GM23248 (cell line): ENCODE data around the gene WWOX. TPM values are rescaled to one million over a fixed set of nuclear protein-coding genes. Genes with fewer than 3 reads are reported as not detected.

Experiments used
- DNase-seq: peaks from one replicate; pipeline ENCODE4 v3.0.0-alpha.2; 2015
- H2AFZ ChIP-seq: fragments of 200-600 bp; sonication (generic); 2 replicates; pipeline ENCODE4 v1.6.1; 2016; ENCODE audit warnings: antibody characterized with exemption
- H3F3A ChIP-seq: fragments of 200-600 bp; sonication (generic); 2 replicates; pipeline ENCODE4 v1.6.1; 2016; ENCODE audit warnings: mild to moderate bottlenecking, antibody characterized with exemption, mixed run types; ENCODE audit not compliant: insufficient read depth
- H3K27ac ChIP-seq: fragments of 200-600 bp; sonication (generic); 2 replicates; pipeline ENCODE4 v1.5.1; 2016; ENCODE audit warnings: mild to moderate bottlenecking
- H3K27me3 ChIP-seq: fragments of 200-600 bp; sonication (generic); replicated peaks from 2 replicates; pipeline ENCODE4 v1.6.1; 2016; ENCODE audit warnings: mild to moderate bottlenecking; ENCODE audit not compliant: insufficient read depth
- H3K36me3 ChIP-seq: fragments of 200-600 bp; sonication (generic); 2 replicates; pipeline ENCODE4 v1.6.1; 2016; ENCODE audit warnings: low read depth, mild to moderate bottlenecking
- H3K4me1 ChIP-seq: fragments of 200-600 bp; sonication (generic); 2 replicates; pipeline ENCODE4 v1.6.1; 2016; ENCODE audit warnings: mild to moderate bottlenecking; ENCODE audit not compliant: insufficient read depth
- H3K4me2 ChIP-seq: fragments of 200-600 bp; sonication (generic); one replicate; pipeline ENCODE4 v1.6.1; 2016; ENCODE audit warnings: mild to moderate bottlenecking; ENCODE audit not compliant: unreplicated experiment
- H3K4me3 ChIP-seq: fragments of 200-600 bp; sonication (generic); 2 replicates; pipeline ENCODE4 v1.5.1; 2016; ENCODE audit warnings: mild to moderate bottlenecking
- H3K79me2 ChIP-seq: fragments of 200-600 bp; sonication (generic); 2 replicates; pipeline ENCODE4 v1.6.1; 2016; ENCODE audit warnings: mild to moderate bottlenecking; ENCODE audit not compliant: insufficient read depth
- H3K9ac ChIP-seq: fragments of 200-600 bp; sonication (generic); 2 replicates; pipeline ENCODE4 v1.6.1; 2016; ENCODE audit warnings: mild to moderate bottlenecking
- H3K9me2 ChIP-seq: fragments of 200-600 bp; sonication (generic); 2 replicates; pipeline ENCODE4 v1.6.1; 2016; ENCODE audit warnings: mixed run types, mild to moderate bottlenecking, moderate library complexity; ENCODE audit not compliant: insufficient read depth
- H3K9me3 ChIP-seq: fragments of 200-600 bp; sonication (generic); one replicate; pipeline ENCODE4 v1.6.1; 2017; ENCODE audit warnings: low read depth
- H4K20me1 ChIP-seq: fragments of 200-600 bp; sonication (generic); 2 replicates; pipeline ENCODE4 v1.6.0; 2016; ENCODE audit not compliant: insufficient read depth
- EZH2 ChIP-seq: fragments of 200-600 bp; sonication (generic); IDR thresholded peaks from 2 replicates; pipeline ENCODE4 v1.6.1; 2018; ENCODE audit warnings: antibody characterized with exemption, mild to moderate bottlenecking; ENCODE audit not compliant: insufficient read depth, poor library complexity, severe bottlenecking
- EZH2phosphoT487 ChIP-seq: fragments of 200-600 bp; sonication (generic); IDR thresholded peaks from 2 replicates; pipeline ENCODE4 v1.6.1; 2018; ENCODE audit warnings: antibody characterized with exemption, moderate library complexity, mild to moderate bottlenecking, low read depth; ENCODE audit not compliant: insufficient read depth
- WGBS, 2 experiments: methylation state at CpG; one replicate each; pipeline ENCODE4 v1.1.6; 2015 to 2017; ENCODE audit warnings: low lambda C conversion rate in 2 of 2, low coverage in 1 of 2; ENCODE audit errors: missing lambda C conversion rate in 2 of 2; 5-methylcytosine and 5-hydroxymethylcytosine counted together
- in situ Hi-C: fragments of 300-500 bp; cut with MboI; formaldehyde crosslinking; loops from 2 replicates; pipeline ENCODE4 v1.15.0; 2020
- polyA plus RNA-seq: library from polyadenylated mRNA; unstranded; fragments of >200 nt; fragmentation: Nextera tagmentation; extraction: Ambion mirVana; gene quantifications from 2 replicates; pipeline ENCODE4 v1.2.1, GENCODE V29; 2016
- total RNA-seq: library from RNA; depleted of rRNA; stranded (reverse); fragments of >200 nt; shearing (Covaris generic); gene quantifications from 2 replicates; pipeline ENCODE4 v1.2.3, GENCODE V29; 2014

The WWOX gene
- total and polyA plus RNA-seq, 2 experiments from 2014 or later = 4.5 to 6.6 TPM

DNA sequence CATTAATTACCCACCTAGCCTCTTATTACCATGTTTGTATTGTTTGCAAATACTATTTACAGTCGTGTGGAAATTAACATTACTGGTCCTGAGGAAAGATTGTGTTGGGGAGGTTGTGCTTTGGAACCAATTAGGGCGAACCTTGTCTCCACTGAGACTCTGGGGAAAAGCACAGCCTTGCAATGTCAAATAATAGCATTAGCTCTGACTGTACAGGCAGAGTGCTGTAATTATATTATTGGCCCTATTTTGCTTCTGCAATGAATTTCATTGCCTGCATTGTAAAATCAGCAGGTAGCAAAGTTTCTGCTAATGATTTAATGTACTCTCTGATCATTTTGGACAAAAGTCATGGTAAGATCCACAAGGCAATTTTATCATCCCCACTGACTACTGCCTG lies 97.0 kb downstream of the WWOX start:
- no peaks in the 10 kb centered on the region for H3K9me3 ChIP-seq
- H3K79me2 ChIP-seq = no peaks in the 10 kb centered on the region
- H3K9ac ChIP-seq = no peak overlapping the region
- H3K4me1 ChIP-seq = no peaks in the 10 kb centered on the region
- TF ChIP-seq EZH2 = no peak
- TF ChIP-seq EZH2phosphoT487 = no peak
- no peaks in the 10 kb centered on the region for H4K20me1 ChIP-seq
- in situ Hi-C loops = no loop called here
- H3K4me2 ChIP-seq = no peak overlapping the region
- 34 to 45% methylated on average over 2 of the region's 2 CpGs for WGBS, 2 experiments
- DNase-seq = no peak
- H3F3A ChIP-seq = no peaks in the 10 kb centered on the region
- H2AFZ ChIP-seq = no peak overlapping the region
- no peak overlapping the region for H3K27ac ChIP-seq
- no peaks in the 10 kb centered on the region for H3K36me3 ChIP-seq
- H3K4me3 ChIP-seq = no peak overlapping the region
- H3K27me3 ChIP-seq = no peaks in the 10 kb centered on the region
- no peaks in the 10 kb centered on the region for H3K9me2 ChIP-seq

DNA sequence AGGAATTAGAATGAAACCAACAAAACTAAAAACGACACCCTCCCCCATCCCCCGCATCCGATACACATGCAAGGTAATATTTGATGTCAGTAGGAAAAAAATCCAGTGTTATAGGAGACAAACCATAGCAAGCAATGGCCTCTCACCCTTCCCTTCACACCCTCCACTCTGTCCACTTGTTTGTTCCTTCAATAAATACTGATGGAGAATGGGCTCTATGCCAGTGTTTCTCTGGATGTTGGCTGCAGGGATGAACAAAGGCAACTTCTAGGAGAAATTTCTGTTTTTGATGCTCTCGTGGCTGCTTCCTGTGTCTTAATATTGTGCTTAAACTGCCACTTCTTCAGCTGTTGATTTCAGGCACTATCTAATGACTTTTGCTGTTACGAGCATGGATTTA lies 98.8 kb downstream of the WWOX start:
- no peak overlapping the region for H2AFZ ChIP-seq
- no peak overlapping the region for H3K9ac ChIP-seq
- 62 to 76% methylated on average over 5 of the region's 5 CpGs for WGBS, 2 experiments
- no peak overlapping the region for H3K4me2 ChIP-seq
- no peaks in the 10 kb centered on the region for H4K20me1 ChIP-seq
- no peaks in the 10 kb centered on the region for H3K9me3 ChIP-seq
- no peaks in the 10 kb centered on the region for H3K27me3 ChIP-seq
- H3K4me1 ChIP-seq = no peaks in the 10 kb centered on the region
- H3K9me2 ChIP-seq = no peaks in the 10 kb centered on the region
- in situ Hi-C loops = no loop called here
- H3K79me2 ChIP-seq = no peaks in the 10 kb centered on the region
- no peak overlapping the region for H3K27ac ChIP-seq
- no peak for TF ChIP-seq EZH2phosphoT487
- no peak for TF ChIP-seq EZH2
- H3F3A ChIP-seq = no peaks in the 10 kb centered on the region
- no peak overlapping the region for H3K4me3 ChIP-seq
- no peaks in the 10 kb centered on the region for H3K36me3 ChIP-seq
- no peak for DNase-seq

GRCh38 chr16:78199325-78200022 lies 100.0 kb downstream of the WWOX start:
- no peak for DNase-seq
- H3F3A ChIP-seq = no peaks in the 10 kb centered on the region
- no peaks in the 10 kb centered on the region for H3K27me3 ChIP-seq
- no peaks in the 10 kb centered on the region for H3K79me2 ChIP-seq
- TF ChIP-seq EZH2 (no peak), EZH2phosphoT487 (no peak)
- no peak overlapping the region for H3K27ac ChIP-seq
- in situ Hi-C loops = no loop called here
- no peak overlapping the region for H3K9ac ChIP-seq
- H4K20me1 ChIP-seq = no peaks in the 10 kb centered on the region
- H3K9me3 ChIP-seq = no peaks in the 10 kb centered on the region
- H3K4me2 ChIP-seq = no peak overlapping the region
- no peaks in the 10 kb centered on the region for H3K36me3 ChIP-seq
- WGBS, 2 experiments = 67 to 69% methylated on average over 7 of the region's 7 CpGs
- H3K4me1 ChIP-seq = no peaks in the 10 kb centered on the region
- no peaks in the 10 kb centered on the region for H3K9me2 ChIP-seq
- H2AFZ ChIP-seq = no peak overlapping the region
- H3K4me3 ChIP-seq = no peak overlapping the region

DNA sequence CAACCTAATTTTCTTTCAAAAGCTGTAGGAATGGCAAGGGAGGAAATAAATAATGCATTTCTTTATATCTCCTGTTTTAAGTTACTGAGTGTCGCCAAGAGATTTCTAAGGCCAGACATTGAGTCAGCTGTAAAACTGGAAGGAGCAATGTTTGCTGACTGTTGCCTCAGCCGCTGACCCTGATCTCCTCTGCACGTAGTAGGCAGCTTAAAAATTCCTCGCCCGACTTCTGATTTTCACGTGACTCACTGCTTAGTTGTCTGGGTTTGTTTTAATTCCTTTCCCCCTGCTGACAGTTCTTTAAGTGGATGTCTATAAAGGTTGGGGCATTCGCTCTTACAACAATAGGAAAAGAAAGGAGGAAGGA lies 100.6 kb downstream of the WWOX start:
- DNase-seq = no peak
- Histone ChIP-seq H3K9ac (no peak overlapping the region), H3K9me3 (no peaks in the 10 kb centered on the region), H3K79me2 (no peaks in the 10 kb centered on the region), H3K4me2 (no peak overlapping the region), H3K27ac (no peak overlapping the region), H3K4me1 (no peaks in the 10 kb centered on the region), H3F3A (no peaks in the 10 kb centered on the region), H3K27me3 (no peaks in the 10 kb centered on the region), H3K36me3 (no peaks in the 10 kb centered on the region), H3K4me3 (no peak overlapping the region), H2AFZ (no peak overlapping the region), H4K20me1 (no peaks in the 10 kb centered on the region), H3K9me2 (no peaks in the 10 kb centered on the region)
- TF ChIP-seq EZH2 (no peak), EZH2phosphoT487 (no peak)
- WGBS, 2 experiments = 81 to 86% methylated on average over 7 of the region's 7 CpGs
- in situ Hi-C loops = no loop called here

DNA sequence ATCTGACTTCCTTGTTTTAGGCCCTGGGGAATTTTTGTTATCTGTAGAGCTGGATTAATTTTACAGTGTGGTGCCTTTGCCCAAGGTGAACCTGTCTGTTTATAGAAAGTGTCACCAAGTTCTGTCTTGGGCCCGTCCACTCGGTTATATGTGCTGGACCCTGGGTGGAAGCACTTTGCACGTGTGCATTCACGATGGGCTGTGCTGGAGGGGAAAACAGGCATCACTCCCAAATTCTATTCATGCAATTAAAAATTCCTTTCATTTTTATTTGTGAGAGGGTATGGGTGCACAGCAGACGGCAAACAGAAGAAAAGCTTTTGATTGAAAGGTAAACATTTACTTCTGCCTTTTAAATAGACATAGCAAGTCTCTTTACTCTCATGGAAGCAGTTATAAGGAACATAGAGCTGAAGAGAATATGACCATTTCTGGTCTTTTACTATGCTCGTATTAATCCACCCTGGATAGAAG lies 101.2 kb downstream of the WWOX start:
- no peak overlapping the region for H3K4me3 ChIP-seq
- no peak overlapping the region for H3K27ac ChIP-seq
- no peak overlapping the region for H3K9ac ChIP-seq
- WGBS, 2 experiments = 66 to 73% methylated on average over 6 of the region's 6 CpGs
- TF ChIP-seq EZH2 (no peak), EZH2phosphoT487 (no peak)
- H3K79me2 ChIP-seq = no peaks in the 10 kb centered on the region
- H3K4me1 ChIP-seq = no peaks in the 10 kb centered on the region
- H3F3A ChIP-seq = no peaks in the 10 kb centered on the region
- H4K20me1 ChIP-seq = no peaks in the 10 kb centered on the region
- DNase-seq = no peak
- in situ Hi-C loops = no loop called here
- H3K36me3 ChIP-seq = no peaks in the 10 kb centered on the region
- no peaks in the 10 kb centered on the region for H3K9me3 ChIP-seq
- no peak overlapping the region for H3K4me2 ChIP-seq
- H3K27me3 ChIP-seq = no peaks in the 10 kb centered on the region
- no peaks in the 10 kb centered on the region for H3K9me2 ChIP-seq
- H2AFZ ChIP-seq = no peak overlapping the region
